Measurements from ENCODE around the gene CDC42BPA.

GRCh38 chr1:227317523-227318015, 723 bp downstream of the CDC42BPA start:
- peak; percentile 27; the same call in 1 of the 2 replicates for TF ChIP-seq POLR2AphosphoS5 (IDR thresholded peaks at IDR 0.05; ENCODE audit: borderline replicate concordance, low read depth, low read length)
- TF ChIP-seq EZH2 (IDR thresholded peaks at IDR 0.05): no peak
- TF ChIP-seq FOXP2 (optimal IDR thresholded peaks at IDR 0.05; ENCODE audit: control extremely low read depth, extremely low read length, insufficient read depth): no peak

All from SK-N-MC (cell line).